ENCODE results near the gene NBEAL2. TPM values are rescaled to one million over a fixed set of nuclear protein-coding genes. Genes with fewer than 3 reads are reported as not detected.

NBEAL2 gene
- total RNA-seq, 3 donors from 2014 or later: 75.5 to 86.9 (median 80.7) TPM

DNA sequence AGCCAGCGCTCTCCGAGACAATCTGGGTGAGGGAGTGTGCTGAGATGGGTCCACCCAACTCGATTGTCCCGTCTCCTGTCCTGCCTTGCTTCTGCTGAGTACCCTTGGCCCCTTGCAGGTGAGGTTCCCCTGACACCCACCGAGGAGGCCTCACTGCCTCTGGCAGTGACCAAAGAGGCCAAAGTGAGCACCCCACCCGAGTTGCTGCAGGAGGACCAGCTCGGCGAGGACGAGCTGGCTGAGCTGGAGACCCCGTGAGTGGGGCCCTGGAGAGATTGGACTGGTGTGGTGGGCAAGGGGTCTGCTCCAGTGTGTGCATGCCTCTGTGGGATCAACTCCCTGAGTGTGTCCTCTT is 23.6 kb downstream of the NBEAL2 start:
- DNase-seq (no peak), ATAC-seq (no peak)
- Mint-ChIP-seq H3K4me3 (no peak overlapping the region), H3K4me1 (ENCODE audit: low read depth) (peaks cover 5% of the 10 kb centered on the region), H3K36me3 (ENCODE audit: insufficient read depth) (peaks cover 31% of the 10 kb centered on the region), H3K9me3 (no peaks in the 10 kb centered on the region), H3K27me3 (ENCODE audit: low read depth) (no peaks in the 10 kb centered on the region)

DNA sequence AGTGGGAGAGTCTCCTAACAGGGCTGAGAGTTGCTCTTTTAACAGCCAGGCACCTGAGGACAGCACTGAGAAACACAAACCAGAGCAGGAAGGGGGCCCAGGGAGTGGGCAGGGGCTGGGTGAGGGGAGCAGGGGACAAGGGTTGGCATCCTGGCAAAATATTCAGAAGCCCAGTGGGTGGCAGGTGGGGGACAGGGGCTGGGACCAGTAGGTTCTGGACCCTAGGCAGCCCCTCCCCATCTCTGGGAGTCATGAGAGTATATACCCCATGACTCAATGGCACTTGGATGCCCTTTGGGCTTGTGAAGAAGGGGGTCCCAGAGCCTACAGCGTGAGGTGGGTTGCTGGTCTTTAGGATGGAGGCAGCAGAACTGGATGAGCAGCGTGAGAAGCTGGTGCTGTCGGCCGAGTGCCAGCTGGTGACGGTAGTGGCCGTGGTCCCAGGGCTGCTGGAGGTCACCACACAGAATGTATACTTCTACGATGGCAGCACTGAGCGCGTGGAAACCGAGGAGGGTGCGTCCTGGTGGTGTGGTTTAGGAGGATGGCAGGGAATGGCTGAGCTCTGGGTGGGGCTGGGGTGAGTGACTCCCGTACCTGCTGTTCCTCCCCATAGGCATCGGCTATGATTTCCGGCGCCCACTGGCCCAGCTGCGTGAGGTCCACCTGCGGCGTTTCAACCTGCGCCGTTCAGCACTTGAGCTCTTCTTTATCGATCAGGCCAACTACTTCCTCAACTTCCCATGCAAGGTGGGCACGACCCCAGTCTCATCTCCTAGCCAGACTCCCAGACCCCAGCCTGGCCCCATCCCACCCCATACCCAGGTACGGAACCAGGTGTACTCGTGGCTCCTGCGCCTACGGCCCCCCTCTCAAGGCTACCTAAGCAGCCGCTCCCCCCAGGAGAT is 24.2 kb downstream of the NBEAL2 start:
- ATAC-seq (no peak), DNase-seq (no peak)
- H3K27me3 Mint-ChIP-seq (ENCODE audit: low read depth): no peaks in the 10 kb centered on the region
- H3K9me3 Mint-ChIP-seq: no peaks in the 10 kb centered on the region
- no peak overlapping the region for H3K4me3 Mint-ChIP-seq
- no peaks in the 10 kb centered on the region for H3K4me1 Mint-ChIP-seq (ENCODE audit: low read depth)
- H3K36me3 Mint-ChIP-seq (ENCODE audit: insufficient read depth): peaks cover 28% of the 10 kb centered on the region

DNA sequence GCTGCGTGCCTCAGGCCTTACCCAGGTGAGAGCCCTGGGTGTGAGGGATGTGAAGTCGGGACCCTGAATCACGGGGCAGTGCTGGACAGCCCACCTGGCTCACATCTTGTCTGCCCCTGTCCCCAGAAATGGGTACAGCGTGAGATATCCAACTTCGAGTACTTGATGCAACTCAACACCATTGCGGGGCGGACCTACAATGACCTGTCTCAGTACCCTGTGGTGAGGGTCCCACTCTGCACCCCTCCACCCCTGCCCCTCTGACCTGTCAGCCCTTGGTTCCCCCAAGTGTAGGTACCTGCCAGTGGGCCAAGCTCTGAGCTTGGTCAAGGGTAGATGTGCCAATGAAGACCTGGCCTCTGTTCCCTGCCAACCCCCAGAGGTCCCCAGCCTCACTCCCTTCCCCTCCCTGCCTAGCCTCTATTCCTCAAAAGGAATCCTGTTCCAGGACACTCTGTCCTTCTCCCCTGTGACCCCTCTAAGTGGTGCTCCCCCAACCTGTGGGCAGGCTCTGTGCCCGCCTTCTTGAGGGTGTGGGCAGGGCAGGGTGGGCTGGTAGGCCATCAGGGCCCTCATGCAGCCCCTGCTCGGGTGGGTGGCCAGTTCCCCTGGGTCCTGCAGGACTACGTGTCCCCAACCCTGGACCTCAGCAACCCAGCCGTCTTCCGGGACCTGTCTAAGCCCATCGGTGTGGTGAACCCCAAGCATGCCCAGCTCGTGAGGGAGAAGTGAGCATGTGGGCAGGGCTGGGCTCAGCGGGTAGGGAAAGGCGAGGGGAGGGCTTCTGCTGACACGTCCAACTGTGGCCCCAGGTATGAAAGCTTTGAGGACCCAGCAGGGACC is 25.1 kb downstream of the NBEAL2 start:
- Mint-ChIP-seq H3K36me3 (ENCODE audit: insufficient read depth) (peaks cover 28% of the 10 kb centered on the region), H3K4me1 (ENCODE audit: low read depth) (no peaks in the 10 kb centered on the region), H3K4me3 (no peak overlapping the region), H3K9me3 (no peaks in the 10 kb centered on the region), H3K27me3 (ENCODE audit: low read depth) (no peaks in the 10 kb centered on the region)
- ATAC-seq: no peak
- no peak for DNase-seq

DNA sequence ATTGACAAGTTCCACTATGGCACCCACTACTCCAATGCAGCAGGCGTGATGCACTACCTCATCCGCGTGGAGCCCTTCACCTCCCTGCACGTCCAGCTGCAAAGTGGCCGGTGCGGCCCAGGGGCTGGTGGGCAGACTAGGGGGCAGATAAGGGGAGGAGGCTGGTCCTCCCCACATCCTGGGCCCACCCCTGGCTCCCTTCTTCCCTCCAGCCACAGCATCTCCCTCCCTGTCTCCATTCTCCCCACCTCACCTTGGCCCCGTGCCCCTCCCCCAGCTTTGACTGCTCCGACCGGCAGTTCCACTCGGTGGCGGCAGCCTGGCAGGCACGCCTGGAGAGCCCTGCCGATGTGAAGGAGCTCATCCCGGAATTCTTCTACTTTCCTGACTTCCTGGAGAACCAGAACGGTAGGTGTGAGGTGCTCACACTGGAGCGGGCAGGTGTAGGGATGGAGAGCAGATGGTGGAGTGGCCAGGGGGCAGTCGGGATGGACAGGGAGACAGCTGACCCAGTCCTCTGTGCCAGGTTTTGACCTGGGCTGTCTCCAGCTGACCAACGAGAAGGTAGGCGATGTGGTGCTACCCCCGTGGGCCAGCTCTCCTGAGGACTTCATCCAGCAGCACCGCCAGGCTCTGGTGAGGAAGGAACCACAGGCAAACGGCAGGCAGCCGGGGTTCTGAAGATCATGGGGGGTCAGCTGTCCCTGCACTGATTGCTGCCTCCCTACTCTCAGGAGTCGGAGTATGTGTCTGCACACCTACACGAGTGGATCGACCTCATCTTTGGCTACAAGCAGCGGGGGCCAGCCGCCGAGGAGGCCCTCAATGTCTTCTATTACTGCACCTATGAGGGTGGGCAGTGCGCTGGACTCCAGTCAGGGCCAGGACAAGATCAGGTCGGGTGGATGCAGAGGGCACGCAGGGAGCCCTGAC is 26.0 kb downstream of the NBEAL2 start:
- Mint-ChIP-seq H3K27me3 (ENCODE audit: low read depth) (no peaks in the 10 kb centered on the region), H3K9me3 (no peaks in the 10 kb centered on the region), H3K36me3 (ENCODE audit: insufficient read depth) (peaks cover 24% of the 10 kb centered on the region), H3K4me1 (ENCODE audit: low read depth) (peaks cover 3% of the 10 kb centered on the region), H3K4me3 (no peak overlapping the region)
- DNase-seq: no peak
- no peak for ATAC-seq

DNA sequence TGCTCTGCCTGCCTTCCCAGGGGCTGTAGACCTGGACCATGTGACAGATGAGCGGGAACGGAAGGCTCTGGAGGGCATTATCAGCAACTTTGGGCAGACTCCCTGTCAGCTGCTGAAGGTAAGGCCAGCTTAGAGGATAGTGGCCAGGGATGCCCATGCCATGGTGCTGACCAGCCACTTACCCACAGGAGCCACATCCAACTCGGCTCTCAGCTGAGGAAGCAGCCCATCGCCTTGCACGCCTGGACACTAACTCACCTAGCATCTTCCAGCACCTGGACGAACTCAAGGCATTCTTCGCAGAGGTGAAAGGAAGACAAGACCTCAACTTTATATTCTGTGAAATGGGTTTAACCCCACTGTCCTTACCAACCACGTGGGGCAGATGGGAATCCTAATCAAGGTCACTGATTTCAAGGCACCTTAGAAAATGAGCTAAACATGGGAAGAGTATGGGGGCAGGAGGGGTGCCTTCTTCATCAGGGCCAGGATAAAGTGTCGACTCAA is 26.7 kb downstream of the NBEAL2 start:
- Mint-ChIP-seq H3K4me1 (ENCODE audit: low read depth) (peaks cover 4% of the 10 kb centered on the region), H3K27me3 (ENCODE audit: low read depth) (no peaks in the 10 kb centered on the region), H3K9me3 (no peaks in the 10 kb centered on the region), H3K4me3 (no peak overlapping the region), H3K36me3 (ENCODE audit: insufficient read depth) (peaks cover 24% of the 10 kb centered on the region)
- no peak for ATAC-seq
- no peak for DNase-seq

DNA sequence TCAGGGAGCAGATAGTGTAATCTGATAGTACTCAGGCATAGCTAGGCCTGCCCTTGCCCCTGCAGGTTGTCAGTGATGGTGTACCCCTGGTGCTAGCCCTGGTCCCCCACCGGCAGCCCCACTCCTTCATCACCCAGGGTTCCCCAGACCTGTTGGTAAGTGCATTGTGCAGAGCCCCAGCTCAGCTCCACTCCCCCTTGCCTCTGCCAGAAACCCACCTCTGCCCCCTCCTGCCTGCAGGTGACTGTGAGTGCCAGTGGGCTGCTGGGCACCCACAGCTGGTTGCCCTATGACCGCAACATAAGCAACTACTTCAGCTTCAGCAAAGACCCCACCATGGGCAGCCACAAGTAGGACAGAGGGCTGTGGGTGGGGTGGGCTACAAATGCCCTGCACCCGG is 27.5 kb downstream of the NBEAL2 start:
- Mint-ChIP-seq H3K36me3 (ENCODE audit: insufficient read depth) (peaks cover 27% of the 10 kb centered on the region), H3K4me1 (ENCODE audit: low read depth) (peaks cover 6% of the 10 kb centered on the region), H3K4me3 (no peak overlapping the region), H3K27me3 (ENCODE audit: low read depth) (no peaks in the 10 kb centered on the region), H3K9me3 (no peaks in the 10 kb centered on the region)
- DNase-seq (no peak), ATAC-seq (no peak)

DNA sequence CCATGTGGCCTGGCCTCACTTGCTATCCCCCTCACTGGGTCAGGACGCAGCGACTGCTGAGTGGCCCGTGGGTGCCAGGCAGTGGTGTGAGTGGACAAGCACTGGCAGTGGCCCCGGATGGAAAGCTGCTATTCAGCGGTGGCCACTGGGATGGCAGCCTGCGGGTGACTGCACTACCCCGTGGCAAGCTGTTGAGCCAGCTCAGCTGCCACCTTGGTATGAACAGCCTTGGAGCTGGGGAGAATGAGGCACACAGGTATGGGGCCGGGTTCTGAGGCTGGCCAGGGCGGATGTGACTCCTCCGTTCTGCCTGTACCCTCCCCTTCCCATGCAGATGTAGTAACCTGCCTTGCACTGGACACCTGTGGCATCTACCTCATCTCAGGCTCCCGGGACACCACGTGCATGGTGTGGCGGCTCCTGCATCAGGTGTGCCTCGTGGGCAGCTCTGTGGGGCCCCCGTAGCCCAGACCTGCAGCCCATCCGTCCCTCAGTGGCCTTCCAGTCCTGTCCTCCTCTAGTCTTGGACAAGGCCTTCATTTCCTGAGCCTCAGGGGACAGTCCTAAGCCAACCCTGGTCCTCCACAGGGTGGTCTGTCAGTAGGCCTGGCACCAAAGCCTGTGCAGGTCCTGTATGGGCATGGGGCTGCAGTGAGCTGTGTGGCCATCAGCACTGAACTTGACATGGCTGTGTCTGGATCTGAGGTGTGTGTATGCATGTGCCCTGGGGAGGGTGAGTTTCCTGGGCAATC is 28.2 kb downstream of the NBEAL2 start:
- no peaks in the 10 kb centered on the region for H3K27me3 Mint-ChIP-seq (ENCODE audit: low read depth)
- no peak overlapping the region for H3K4me3 Mint-ChIP-seq
- DNase-seq (no peak), ATAC-seq (no peak)
- H3K4me1 Mint-ChIP-seq (ENCODE audit: low read depth): peaks cover 6% of the 10 kb centered on the region
- no peaks in the 10 kb centered on the region for H3K9me3 Mint-ChIP-seq
- peaks cover 25% of the 10 kb centered on the region for H3K36me3 Mint-ChIP-seq (ENCODE audit: insufficient read depth)

DNA sequence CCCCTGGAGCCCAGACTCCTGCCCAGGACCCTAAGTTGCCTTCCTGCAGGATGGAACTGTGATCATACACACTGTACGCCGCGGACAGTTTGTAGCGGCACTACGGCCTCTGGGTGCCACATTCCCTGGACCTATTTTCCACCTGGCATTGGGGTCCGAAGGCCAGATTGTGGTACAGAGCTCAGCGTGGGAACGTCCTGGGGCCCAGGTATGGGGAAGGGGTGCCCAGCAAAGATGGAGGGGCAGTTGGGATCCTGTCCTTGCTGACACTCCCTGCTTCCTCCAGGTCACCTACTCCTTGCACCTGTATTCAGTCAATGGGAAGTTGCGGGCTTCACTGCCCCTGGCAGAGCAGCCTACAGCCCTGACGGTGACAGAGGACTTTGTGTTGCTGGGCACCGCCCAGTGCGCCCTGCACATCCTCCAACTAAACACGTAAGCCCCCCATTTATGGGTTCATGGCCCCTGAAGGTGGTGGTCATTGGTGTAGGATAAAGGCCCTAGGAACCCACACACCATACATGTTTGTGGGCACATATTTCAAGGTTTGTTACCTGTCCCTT is 28.8 kb downstream of the NBEAL2 start:
- H3K4me3 Mint-ChIP-seq: peak overlapping the region; percentile 16

DNA sequence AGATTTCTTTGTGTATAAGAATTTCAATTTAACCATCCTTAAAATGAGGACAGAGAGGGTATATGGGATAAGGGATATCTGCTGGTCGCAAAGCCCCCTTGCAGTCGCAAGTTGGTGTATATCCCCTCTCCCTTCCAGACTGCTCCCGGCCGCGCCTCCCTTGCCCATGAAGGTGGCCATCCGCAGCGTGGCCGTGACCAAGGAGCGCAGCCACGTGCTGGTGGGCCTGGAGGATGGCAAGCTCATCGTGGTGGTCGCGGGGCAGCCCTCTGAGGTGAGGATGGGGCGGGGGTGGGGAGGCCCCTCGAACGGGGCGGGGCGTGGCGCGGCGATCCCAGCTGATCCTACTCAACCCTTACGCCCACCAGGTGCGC is 29.4 kb downstream of the NBEAL2 start:
- Mint-ChIP-seq H3K4me3 (peak overlapping the region; percentile 16), H3K36me3 (ENCODE audit: insufficient read depth) (peaks cover 16% of the 10 kb centered on the region), H3K9me3 (no peaks in the 10 kb centered on the region), H3K27me3 (ENCODE audit: low read depth) (no peaks in the 10 kb centered on the region), H3K4me1 (ENCODE audit: low read depth) (peaks cover 6% of the 10 kb centered on the region)
- no peak for DNase-seq
- no peak for ATAC-seq

More for the DNA sequence above, 28.8 kb downstream of the NBEAL2 start:
- no peak for ATAC-seq
- peaks cover 6% of the 10 kb centered on the region for H3K4me1 Mint-ChIP-seq (ENCODE audit: low read depth)
- H3K9me3 Mint-ChIP-seq: no peaks in the 10 kb centered on the region
- H3K36me3 Mint-ChIP-seq (ENCODE audit: insufficient read depth): peaks cover 21% of the 10 kb centered on the region
- no peaks in the 10 kb centered on the region for H3K27me3 Mint-ChIP-seq (ENCODE audit: low read depth)
- no peak for DNase-seq

DNA sequence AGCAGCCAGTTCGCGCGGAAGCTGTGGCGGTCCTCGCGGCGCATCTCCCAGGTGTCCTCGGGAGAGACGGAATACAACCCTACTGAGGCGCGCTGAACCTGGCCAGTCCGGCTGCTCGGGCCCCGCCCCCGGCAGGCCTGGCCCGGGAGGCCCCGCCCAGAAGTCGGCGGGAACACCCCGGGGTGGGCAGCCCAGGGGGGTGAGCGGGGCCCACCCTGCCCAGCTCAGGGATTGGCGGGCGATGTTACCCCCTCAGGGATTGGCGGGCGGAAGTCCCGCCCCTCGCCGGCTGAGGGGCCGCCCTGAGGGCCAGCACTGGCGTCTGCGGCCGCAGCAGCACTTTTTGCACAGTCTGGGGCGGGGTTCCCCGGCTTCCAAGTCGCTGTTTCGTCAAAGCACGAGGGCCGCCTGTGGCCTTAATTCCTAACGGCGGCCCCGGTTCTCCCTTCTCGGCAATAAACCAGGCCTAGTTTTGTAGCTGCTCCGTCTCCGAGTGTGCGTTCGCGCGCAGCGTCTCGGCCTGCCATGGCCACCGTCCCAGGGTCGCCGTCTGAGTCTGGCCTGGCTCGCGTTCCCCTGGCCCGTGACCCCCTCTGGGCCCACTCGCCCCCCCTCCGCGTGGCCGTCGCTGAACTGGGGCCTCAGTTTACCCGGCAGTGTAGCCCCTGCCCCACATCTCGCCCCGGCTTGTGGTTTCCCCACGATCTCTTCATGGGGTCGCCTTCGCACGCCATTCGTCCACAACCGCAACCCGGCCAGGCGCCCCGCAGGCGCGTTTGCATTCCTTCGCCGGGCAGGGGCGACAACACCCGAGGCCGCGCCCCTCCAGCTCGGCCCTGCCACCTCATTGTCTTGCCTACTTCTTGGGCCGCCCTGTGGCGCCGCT is 30.0 kb downstream of the NBEAL2 start:
- DNase-seq: peak; percentile 57
- ATAC-seq: peak; percentile 89 to 93
- Mint-ChIP-seq H3K4me3 (peak overlapping the region; percentile 62), H3K27me3 (ENCODE audit: low read depth) (no peaks in the 10 kb centered on the region), H3K9me3 (no peaks in the 10 kb centered on the region), H3K36me3 (ENCODE audit: insufficient read depth) (peaks cover 13% of the 10 kb centered on the region), H3K4me1 (ENCODE audit: low read depth) (peaks cover 8% of the 10 kb centered on the region)

DNA sequence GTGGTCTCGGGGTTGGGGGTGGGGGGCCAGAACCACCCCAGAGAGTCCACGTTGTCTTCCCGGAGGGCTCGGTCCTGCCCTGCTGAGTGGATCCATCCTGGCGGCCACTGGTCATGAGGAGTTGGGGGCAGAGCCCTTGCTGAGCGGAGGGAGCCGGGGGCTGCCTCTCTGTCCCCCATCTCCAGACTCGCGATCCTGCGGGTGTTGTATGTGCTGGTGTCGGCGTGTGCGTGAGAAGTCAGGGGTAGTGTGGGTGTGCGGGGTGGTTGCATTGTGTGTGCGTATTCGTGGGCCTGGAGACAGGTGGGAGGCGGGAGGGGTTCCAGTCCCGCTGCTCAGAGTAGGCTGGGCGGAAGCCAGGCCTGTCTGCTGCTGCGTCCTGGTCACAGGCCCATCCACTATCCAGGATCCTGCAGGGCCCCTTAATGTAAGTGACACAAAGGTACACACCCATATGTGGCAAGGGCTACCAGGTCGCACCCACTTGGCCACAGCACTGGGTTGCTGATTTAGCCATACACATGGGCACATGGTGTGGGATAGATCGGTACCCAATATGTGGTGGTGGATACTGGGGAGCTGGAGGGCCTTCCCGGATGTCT is 30.7 kb downstream of the NBEAL2 start:
- no peak for ATAC-seq
- Mint-ChIP-seq H3K4me1 (ENCODE audit: low read depth) (peaks cover 8% of the 10 kb centered on the region), H3K4me3 (peak overlapping the region; percentile 62), H3K9me3 (no peaks in the 10 kb centered on the region), H3K27me3 (ENCODE audit: low read depth) (no peaks in the 10 kb centered on the region), H3K36me3 (ENCODE audit: insufficient read depth) (peaks cover 13% of the 10 kb centered on the region)
- DNase-seq: no peak

DNA sequence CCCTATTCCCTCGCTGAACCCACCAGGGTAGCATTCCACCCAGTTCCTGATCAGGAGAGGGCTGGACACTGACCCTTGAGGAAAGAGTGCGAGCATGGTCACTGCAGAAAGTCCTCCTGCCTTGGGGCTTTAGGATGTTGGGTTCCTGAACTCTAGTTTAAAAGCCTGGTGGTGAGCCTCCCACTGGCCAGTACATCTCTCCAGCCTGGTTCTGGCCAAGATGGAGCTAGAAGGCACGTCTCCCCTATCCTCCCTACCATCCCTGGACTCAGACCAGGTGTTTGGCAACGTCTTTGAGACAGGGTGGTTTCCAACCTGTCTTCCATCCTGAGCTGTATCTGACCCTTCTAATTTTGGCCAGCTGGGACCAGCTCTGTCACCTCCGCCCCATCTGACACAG is 31.4 kb downstream of the NBEAL2 start:
- Mint-ChIP-seq H3K9me3 (no peaks in the 10 kb centered on the region), H3K36me3 (ENCODE audit: insufficient read depth) (peaks cover 10% of the 10 kb centered on the region), H3K4me1 (ENCODE audit: low read depth) (peaks cover 8% of the 10 kb centered on the region), H3K27me3 (ENCODE audit: low read depth) (no peaks in the 10 kb centered on the region), H3K4me3 (no peak overlapping the region)
- no peak for DNase-seq
- ATAC-seq: no peak
